ENCODE results near the gene ZBTB7C.

The ZBTB7C gene

DNA sequence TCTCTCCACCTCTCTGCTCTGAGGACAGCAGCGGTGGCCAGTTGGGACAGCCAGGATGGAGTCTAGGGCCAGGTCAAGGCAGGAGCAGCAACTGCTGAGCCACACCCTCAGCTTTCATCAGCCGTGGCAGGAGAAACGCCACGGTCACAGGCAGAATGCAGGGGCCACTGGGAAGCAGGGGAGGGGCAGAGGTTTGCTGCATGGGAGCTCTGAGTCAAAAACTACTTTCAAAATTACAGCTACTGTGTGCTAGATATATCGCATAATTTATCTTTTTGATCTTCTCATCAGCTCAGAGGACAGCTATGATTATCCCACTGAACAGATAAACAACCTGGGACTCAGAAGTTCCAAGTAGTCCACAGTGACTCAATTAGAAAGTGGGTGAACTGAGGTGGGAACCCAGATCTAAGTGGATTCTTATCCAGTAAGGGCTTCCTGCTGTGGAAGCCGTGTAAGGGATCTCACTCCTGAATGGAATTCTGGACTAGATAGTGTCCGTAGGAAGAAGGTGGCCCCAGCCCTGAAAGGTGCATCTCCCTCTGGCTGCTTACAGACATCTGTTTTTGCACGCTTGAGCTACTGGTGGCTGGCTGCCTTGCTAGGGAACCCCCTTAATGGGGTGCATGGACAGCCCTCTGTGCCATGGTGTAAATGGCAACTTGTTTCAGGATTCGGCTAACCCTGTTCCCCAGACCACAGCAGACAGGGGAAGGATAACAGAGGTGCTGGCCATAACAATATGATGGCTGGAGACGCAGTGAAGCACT is 284.1 kb downstream of the ZBTB7C start:
- no peak for DNase-seq (ENCODE audit: low read depth)
- TF ChIP-seq, protein P1, sequence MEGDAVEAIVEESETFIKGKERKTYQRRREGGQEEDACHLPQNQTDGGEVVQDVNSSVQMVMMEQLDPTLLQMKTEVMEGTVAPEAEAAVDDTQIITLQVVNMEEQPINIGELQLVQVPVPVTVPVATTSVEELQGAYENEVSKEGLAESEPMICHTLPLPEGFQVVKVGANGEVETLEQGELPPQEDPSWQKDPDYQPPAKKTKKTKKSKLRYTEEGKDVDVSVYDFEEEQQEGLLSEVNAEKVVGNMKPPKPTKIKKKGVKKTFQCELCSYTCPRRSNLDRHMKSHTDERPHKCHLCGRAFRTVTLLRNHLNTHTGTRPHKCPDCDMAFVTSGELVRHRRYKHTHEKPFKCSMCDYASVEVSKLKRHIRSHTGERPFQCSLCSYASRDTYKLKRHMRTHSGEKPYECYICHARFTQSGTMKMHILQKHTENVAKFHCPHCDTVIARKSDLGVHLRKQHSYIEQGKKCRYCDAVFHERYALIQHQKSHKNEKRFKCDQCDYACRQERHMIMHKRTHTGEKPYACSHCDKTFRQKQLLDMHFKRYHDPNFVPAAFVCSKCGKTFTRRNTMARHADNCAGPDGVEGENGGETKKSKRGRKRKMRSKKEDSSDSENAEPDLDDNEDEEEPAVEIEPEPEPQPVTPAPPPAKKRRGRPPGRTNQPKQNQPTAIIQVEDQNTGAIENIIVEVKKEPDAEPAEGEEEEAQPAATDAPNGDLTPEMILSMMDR (IDR thresholded peaks at IDR 0.05; ENCODE audit: low read length, missing control alignments), result no peak
- no peak overlapping the region for H3K4me3 ChIP-seq (replicated peaks; ENCODE audit: low read depth, low read length)

DNA sequence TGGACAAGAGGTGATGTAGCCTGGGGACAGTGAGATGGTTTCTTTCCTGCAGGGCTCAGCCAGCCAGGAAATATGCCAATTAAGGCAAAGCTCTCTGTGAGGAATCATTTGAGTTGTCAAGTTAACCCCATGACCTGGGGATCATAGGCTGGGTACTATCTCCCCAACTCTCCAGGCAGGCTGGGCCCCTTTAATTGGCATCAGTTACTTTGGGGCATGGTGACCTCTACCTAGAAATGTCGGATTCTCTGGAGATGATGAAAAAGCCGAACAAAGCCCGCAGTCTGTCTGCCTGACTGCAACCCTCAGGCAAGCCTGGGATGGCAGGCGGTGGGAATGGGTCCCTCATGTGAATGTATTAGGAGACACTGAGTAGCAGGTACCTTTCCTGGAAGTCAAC is 285.2 kb downstream of the ZBTB7C start:
- TF ChIP-seq, protein P1 (IDR thresholded peaks at IDR 0.05; ENCODE audit: low read length, missing control alignments), result no peak
- DNase-seq (ENCODE audit: low read depth), result no peak
- H3K4me3 ChIP-seq (replicated peaks; ENCODE audit: low read depth, low read length), result no peak overlapping the region

DNA sequence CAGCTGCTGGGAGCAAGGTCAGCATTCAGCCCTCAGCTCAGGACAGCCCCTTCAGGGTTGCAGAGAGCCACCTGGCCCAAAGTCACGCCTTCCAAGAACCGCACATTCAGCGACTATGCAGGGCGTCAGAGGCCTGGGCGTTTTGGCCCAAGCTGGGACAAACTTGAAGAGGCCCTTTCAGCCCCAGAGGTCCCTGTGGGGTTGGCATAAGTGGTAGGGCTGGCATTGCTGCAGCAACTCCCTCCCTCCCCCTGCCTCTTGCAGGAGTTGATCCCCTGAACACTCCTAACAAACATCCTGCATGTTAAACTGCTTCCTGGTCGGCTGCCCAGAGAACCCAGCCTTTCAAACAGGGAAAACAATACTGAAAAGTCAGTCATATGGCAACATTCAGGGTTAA is 285.9 kb downstream of the ZBTB7C start:
- H3K4me3 ChIP-seq (replicated peaks; ENCODE audit: low read depth, low read length), result no peak overlapping the region
- DNase-seq (ENCODE audit: low read depth), result no peak
- TF ChIP-seq, protein P1 (IDR thresholded peaks at IDR 0.05; ENCODE audit: low read length, missing control alignments), result no peak

DNA sequence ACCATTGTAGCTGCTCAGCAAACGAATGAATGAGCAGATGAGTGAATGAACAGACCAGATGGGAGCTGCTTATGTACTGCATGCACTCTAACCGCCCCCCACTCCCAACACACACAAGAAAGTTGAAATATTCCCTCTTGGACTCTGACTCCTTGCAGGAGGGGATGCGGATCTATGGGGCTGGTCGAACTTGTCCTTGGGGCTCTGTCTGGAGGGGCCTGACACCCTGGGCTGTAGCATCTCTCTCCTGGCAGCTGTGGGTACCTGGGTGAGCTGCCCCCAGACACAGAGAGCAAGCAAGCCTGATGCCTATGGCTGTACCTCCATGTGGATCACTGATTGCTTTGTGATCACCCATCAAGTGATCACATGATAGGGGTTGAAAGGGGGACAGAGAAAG is 286.4 kb downstream of the ZBTB7C start:
- TF ChIP-seq, protein P1 (IDR thresholded peaks at IDR 0.05; ENCODE audit: low read length, missing control alignments), result no peak
- DNase-seq (ENCODE audit: low read depth), result no peak

DNA sequence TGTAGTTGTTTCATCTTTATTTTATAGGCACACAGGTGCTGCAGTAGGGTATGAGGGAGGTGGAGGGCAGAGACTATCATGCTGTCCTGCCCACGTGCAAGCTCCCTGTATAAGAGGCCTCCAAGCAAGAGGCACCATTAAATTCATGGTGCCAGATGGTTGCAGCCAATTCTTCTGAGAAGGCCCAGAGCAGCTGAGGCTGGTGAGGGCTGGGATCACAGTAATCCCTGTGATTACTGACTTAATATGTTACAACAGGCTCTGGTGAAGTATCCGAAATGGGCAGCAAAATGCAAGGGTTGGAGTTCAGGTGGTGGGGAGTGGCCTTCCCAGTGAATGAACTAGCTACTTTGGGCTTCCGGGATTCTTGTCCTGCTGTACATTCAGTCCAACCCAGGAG is 286.8 kb downstream of the ZBTB7C start:
- no peak for DNase-seq (ENCODE audit: low read depth)
- H3K4me3 ChIP-seq (replicated peaks; ENCODE audit: low read depth, low read length), result no peak overlapping the region
- TF ChIP-seq, protein P1 (IDR thresholded peaks at IDR 0.05; ENCODE audit: low read length, missing control alignments), result no peak

More for the DNA sequence above, 286.4 kb downstream of the ZBTB7C start:
- no peak overlapping the region for H3K4me3 ChIP-seq (replicated peaks; ENCODE audit: low read depth, low read length)

DNA sequence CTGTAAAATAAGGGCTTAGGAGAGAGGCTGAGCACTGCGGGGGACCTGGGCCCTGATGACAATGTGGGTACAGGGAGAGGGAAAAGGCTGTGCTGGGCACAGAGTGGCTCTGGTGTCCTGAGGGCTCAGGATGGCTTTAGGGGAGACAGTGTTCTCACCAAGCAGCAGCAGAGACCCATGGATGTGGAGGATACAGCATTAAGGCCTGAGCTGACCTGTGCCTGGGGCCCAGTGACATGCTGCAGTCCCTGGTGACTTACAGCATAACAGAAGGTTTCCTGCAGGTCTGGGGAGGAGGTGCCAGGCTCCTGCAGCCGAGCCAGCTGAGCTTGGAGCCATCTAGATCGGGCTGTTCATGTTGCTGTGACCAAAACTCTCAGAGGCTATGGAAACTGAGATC is 287.4 kb downstream of the ZBTB7C start:
- TF ChIP-seq, protein P1 (IDR thresholded peaks at IDR 0.05; ENCODE audit: low read length, missing control alignments), result no peak
- DNase-seq (ENCODE audit: low read depth), result no peak
- no peak overlapping the region for H3K4me3 ChIP-seq (replicated peaks; ENCODE audit: low read depth, low read length)

DNA sequence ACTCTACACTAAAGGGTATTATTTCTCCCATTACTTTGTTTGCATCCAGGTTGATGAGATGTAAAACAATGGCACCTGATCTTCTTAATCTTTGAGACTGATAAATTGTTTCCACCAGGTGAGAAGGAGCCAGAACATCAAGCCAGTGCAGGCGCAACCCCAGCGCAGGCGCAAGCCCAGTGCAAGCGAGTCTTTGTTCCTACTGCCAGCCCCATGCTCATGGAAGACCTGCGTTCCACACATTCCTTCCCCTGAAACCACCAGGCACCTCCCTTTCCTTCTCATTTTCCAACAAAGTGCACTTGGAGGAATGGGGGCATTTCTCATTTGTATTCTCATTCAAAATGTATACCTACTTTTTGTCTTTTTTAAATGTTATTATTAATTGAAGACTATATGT is 290.0 kb downstream of the ZBTB7C start:
- DNase-seq (ENCODE audit: low read depth), result no peak
- H3K4me3 ChIP-seq (replicated peaks; ENCODE audit: low read depth, low read length), result no peak overlapping the region
- TF ChIP-seq, protein P1 (IDR thresholded peaks at IDR 0.05; ENCODE audit: low read length, missing control alignments), result no peak

Measured in fibroblast of pulmonary artery (primary cell).